H1 (cell line): Measurements from ENCODE around the gene RABEP1. TPM values are rescaled to one million over a fixed set of nuclear protein-coding genes. Genes with fewer than 3 reads are reported as not detected.

Experiments used
- CTCF ChIA-PET: fragments of 300-600 bp; sonication (Branson Sonifier 250); formaldehyde crosslinking; loops from one replicate; lab custom pipeline; 2021; ENCODE audit not compliant: partially characterized antibody; lab: Charles Lee
- POLR2A ChIA-PET: fragments of 300-600 bp; sonication (Branson Sonifier 250); formaldehyde crosslinking; loops from one replicate; lab custom pipeline; 2021; ENCODE audit warnings: inconsistent platforms; ENCODE audit not compliant: partially characterized antibody; lab: Charles Lee
- DNase-seq, 2 experiments: peaks; one replicate each; pipeline versions ENCODE4 v3.0.0 to v3.0.0-alpha.2; 2010 to 2022; ENCODE audit warnings: low spot score in 2 of 2, low read depth in 1 of 2, mixed read lengths in 1 of 2
- FAIRE-seq: peaks from 2 replicates; lab custom pipeline; 2011; peaks lifted over from hg19 to GRCh38; lab: Jason Lieb, UNC
- H2AFZ ChIP-seq: 2 replicates; pipeline ENCODE4 v1.8.1; 2012; ENCODE audit warnings: low read length, inconsistent platforms
- H2AK5ac ChIP-seq: 2 replicates; pipeline ENCODE4 v1.6.1; 2013; ENCODE audit warnings: low read depth, low read length
- H2BK120ac ChIP-seq: replicated peaks from 2 replicates; pipeline ENCODE3; 2013; ENCODE audit warnings: low read depth, low read length, inconsistent platforms
- H2BK12ac ChIP-seq: 2 replicates; pipeline ENCODE4 v1.6.1; 2013; ENCODE audit warnings: low read depth, low read length
- H2BK15ac ChIP-seq: 2 replicates; pipeline ENCODE4 v1.6.1; 2013; ENCODE audit warnings: low read length
- H2BK20ac ChIP-seq: 2 replicates; pipeline ENCODE4 v1.6.1; 2013; ENCODE audit warnings: low read length
- H2BK5ac ChIP-seq: 2 replicates; pipeline ENCODE4 v1.6.1; 2013; ENCODE audit warnings: low read depth, low read length
- H3K14ac ChIP-seq: 2 replicates; pipeline ENCODE4 v1.6.1; 2013; ENCODE audit warnings: inconsistent platforms; ENCODE audit not compliant: insufficient read length
- H3K18ac ChIP-seq: 2 replicates; pipeline ENCODE4 v1.6.1; 2013; ENCODE audit warnings: low read length; ENCODE audit errors: extremely low read depth
- H3K23ac ChIP-seq: 2 replicates; pipeline ENCODE4 v1.6.1; 2013; ENCODE audit warnings: inconsistent platforms; ENCODE audit not compliant: insufficient read length
- H3K23me2 ChIP-seq: 2 replicates; pipeline ENCODE4 v1.6.1; 2013; ENCODE audit warnings: low read depth, low read length
- H3K27ac ChIP-seq: 2 replicates; pipeline ENCODE4 v1.6.1; 2011; ENCODE audit warnings: low read depth, low read length, inconsistent platforms
- H3K27me3 ChIP-seq, 4 experiments: replicated peaks in 1 of 4; 1 replicate in 1 of 4; 2 replicates in 3 of 4; pipeline versions ENCODE4 v1.6.1 to v1.8.1; 2011 to 2013; ENCODE audit warnings: low read length in 3 of 4, mild to moderate bottlenecking in 3 of 4, inconsistent platforms in 2 of 4, mixed read lengths in 2 of 4, moderate library complexity in 1 of 4; ENCODE audit not compliant: control insufficient read depth in 3 of 4, insufficient read depth in 3 of 4; ENCODE audit errors: extremely low read depth in 1 of 4
- H3K36me3 ChIP-seq, 4 experiments: 2 replicates each; pipeline versions ENCODE4 v1.6.1 to v1.8.1; 2011 to 2013; ENCODE audit warnings: mild to moderate bottlenecking in 4 of 4, low read length in 3 of 4, moderate library complexity in 2 of 4, control low read depth in 1 of 4, inconsistent platforms in 1 of 4; ENCODE audit not compliant: insufficient read depth in 4 of 4, control insufficient read depth in 2 of 4
- H3K4ac ChIP-seq: replicated peaks from 2 replicates; pipeline ENCODE3; 2013; ENCODE audit warnings: low read length, low read depth, mixed read lengths, inconsistent platforms; ENCODE audit not compliant: insufficient read length
- H3K4me1 ChIP-seq, 4 experiments: replicated peaks in 1 of 4; 1 replicate in 1 of 4; 2 replicates in 3 of 4; pipeline versions ENCODE4 v1.6.1 to v1.8.1; 2011 to 2013; ENCODE audit warnings: low read length in 3 of 4, inconsistent platforms in 2 of 4, mixed read lengths in 1 of 4; ENCODE audit not compliant: insufficient read depth in 4 of 4, control insufficient read depth in 3 of 4
- H3K4me2 ChIP-seq, 2 experiments: 2 replicates each; pipeline versions ENCODE4 v1.6.1 to v1.8.1; 2011 to 2013; ENCODE audit warnings: low read depth in 2 of 2, low read length in 2 of 2, control low read depth in 1 of 2, inconsistent platforms in 1 of 2, mild to moderate bottlenecking in 1 of 2; ENCODE audit not compliant: insufficient read depth in 1 of 2
- H3K4me3 ChIP-seq, 4 experiments: fragments of 200-600, 300-600 bp in 1 of 4; sonication (generic), shearing (Covaris generic), sonication (Bioruptor Twin) in 1 of 4; 2 replicates each; pipeline versions ENCODE4 v1.5.1 to v1.8.1; 2011 to 2016; ENCODE audit warnings: low read length in 4 of 4, low read depth in 3 of 4, control low read depth in 2 of 4, inconsistent platforms in 2 of 4, mild to moderate bottlenecking in 2 of 4, mixed read lengths in 1 of 4, moderate library complexity in 1 of 4; ENCODE audit not compliant: insufficient read depth in 2 of 4; ENCODE audit errors: extremely low read depth in 1 of 4
- H3K56ac ChIP-seq: replicated peaks from 2 replicates; pipeline ENCODE3; 2013; ENCODE audit warnings: low read depth, mild to moderate bottlenecking, mixed read lengths, low read length, inconsistent platforms; ENCODE audit not compliant: insufficient read length
- H3K79me1 ChIP-seq: 2 replicates; pipeline ENCODE4 v1.6.1; 2013; ENCODE audit warnings: low read depth, low read length, control low read depth
- H3K79me2 ChIP-seq, 2 experiments: 2 replicates each; pipeline versions ENCODE4 v1.6.1 to v1.8.1; 2012 to 2013; ENCODE audit warnings: low read length in 2 of 2, mild to moderate bottlenecking in 2 of 2, inconsistent platforms in 1 of 2; ENCODE audit not compliant: insufficient read depth in 2 of 2, control insufficient read depth in 1 of 2
- H3K9ac ChIP-seq, 4 experiments: replicated peaks in 1 of 4; 1 replicate in 1 of 4; 2 replicates in 3 of 4; pipeline versions ENCODE4 v1.6.1 to v1.8.1; 2011 to 2013; ENCODE audit warnings: low read depth in 3 of 4, low read length in 3 of 4, control low read depth in 2 of 4, mild to moderate bottlenecking in 2 of 4, moderate library complexity in 2 of 4, inconsistent platforms in 1 of 4; ENCODE audit errors: extremely low read depth in 1 of 4
- H3K9me3 ChIP-seq, 2 experiments: 2 replicates each; pipeline versions ENCODE4 v1.6.1 to v1.8.1; 2012 to 2013; ENCODE audit warnings: mild to moderate bottlenecking in 2 of 2, moderate library complexity in 2 of 2, control low read depth in 1 of 2, inconsistent platforms in 1 of 2, low read depth in 1 of 2, low read length in 1 of 2, mixed read lengths in 1 of 2; ENCODE audit not compliant: insufficient read depth in 2 of 2
- H4K20me1 ChIP-seq, 2 experiments: replicated peaks in 1 of 2; 2 replicates each; pipeline versions ENCODE3 to v1.8.1; 2011 to 2013; ENCODE audit warnings: inconsistent platforms in 2 of 2, low read length in 2 of 2, mild to moderate bottlenecking in 1 of 2; ENCODE audit not compliant: insufficient read depth in 2 of 2, control insufficient read depth in 1 of 2
- H4K5ac ChIP-seq: 2 replicates; pipeline ENCODE4 v1.6.1; 2013; ENCODE audit warnings: low read length, low read depth, mixed read lengths, inconsistent platforms; ENCODE audit not compliant: insufficient read length
- H4K8ac ChIP-seq: 2 replicates; pipeline ENCODE4 v1.8.0; 2013; ENCODE audit warnings: mild to moderate bottlenecking, moderate library complexity, low read length, inconsistent platforms; ENCODE audit not compliant: insufficient read depth; ENCODE audit errors: extremely low read depth
- H4K91ac ChIP-seq: replicated peaks from 2 replicates; pipeline ENCODE3; 2013; ENCODE audit warnings: low read length, mixed read lengths, inconsistent platforms; ENCODE audit not compliant: insufficient read length
- WGBS, 2 experiments: shearing (Covaris generic) in 1 of 2; methylation state at CpG; one replicate each; pipeline versions ENCODE4 v1.1.6 to v1.1.7; 2013 to 2015; ENCODE audit warnings: low lambda C conversion rate in 2 of 2, mixed read lengths in 2 of 2, inconsistent platforms in 1 of 2, low coverage in 1 of 2, missing lambda C conversion rate in 1 of 2; ENCODE audit not compliant: insufficient replicate concordance in 2 of 2, insufficient coverage in 1 of 2, insufficient read length in 1 of 2; ENCODE audit errors: extremely low coverage in 1 of 2, missing lambda C conversion rate in 1 of 2; 5-methylcytosine and 5-hydroxymethylcytosine counted together
- polyA plus RNA-seq, 7 experiments: library from polyadenylated mRNA; depleted of rRNA in 3 of 7; stranded (reverse) in 5 of 7; unstranded in 2 of 7; fragments of >200 nt in 5 of 7; fragments of 200-250 nt in 2 of 7; gene quantifications; 1 replicate in 5 of 7; 2 replicates in 1 of 7; 4 replicates in 1 of 7; pipeline versions ENCODE4 v1.2.1 to v1.2.3, GENCODE V29; 2011 to 2013; ENCODE audit warnings: missing spikeins in 2 of 7, mixed read lengths in 2 of 7
- total RNA-seq: library from RNA; stranded (reverse); fragmentation: NEBNext Ultra II Directional; extraction: Animal tissue kit (Norgen Biotek cat#: 25700); gene quantifications from 2 replicates; pipeline ENCODE4 v1.2.1, GENCODE V29; 2021

Gene RABEP1
- total and polyA plus RNA-seq, 2 of the 8 experiments (the other 6 are each of a cell fraction or from before 2014, with no cell fraction given): 8.5 to 52.3 TPM

DNA sequence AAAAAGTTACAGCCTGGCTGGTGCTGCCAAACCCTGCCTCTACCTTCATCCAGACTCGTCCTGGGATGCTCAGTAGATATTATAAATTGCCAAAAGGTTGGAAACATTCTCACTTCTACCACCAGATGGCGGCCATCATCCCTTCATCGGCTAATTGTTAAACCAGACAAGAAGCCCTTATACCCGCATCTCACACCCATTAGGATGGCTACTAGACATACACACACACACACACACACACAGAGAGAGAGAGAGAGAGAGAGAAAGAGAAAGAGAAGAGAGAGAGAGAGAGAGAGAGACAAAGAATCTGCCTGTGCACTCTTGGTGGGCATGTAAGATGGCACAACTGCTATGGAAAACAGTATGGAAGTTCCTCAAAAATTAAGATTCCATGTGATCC is 32.5 kb upstream of the RABEP1 start:
- peak; percentile 13 for FAIRE-seq
- 30% methylated on average over 4 of the region's 4 CpGs; no CpG with 5 or more reads in 1 of the 2 experiments for WGBS, 2 experiments

More for the DNA sequence above, 32.5 kb upstream of the RABEP1 start:
- Histone ChIP-seq H3K9ac (no peak overlapping the region), H3K36me3 (no peaks in the 10 kb centered on the region), H3K23me2 (no peaks in the 10 kb centered on the region), H3K79me2 (no peaks in the 10 kb centered on the region), H4K8ac (no peak overlapping the region), H3K14ac (no peak overlapping the region), H3K79me1 (no peaks in the 10 kb centered on the region), H3K4ac (no peak overlapping the region), H2BK20ac (no peak overlapping the region), H3K9me3 (no peaks in the 10 kb centered on the region), H3K18ac (no peak overlapping the region), H3K4me2 (no peak overlapping the region), H4K91ac (no peak overlapping the region), H3K27me3 (no peaks in the 10 kb centered on the region), H4K20me1 (no peaks in the 10 kb centered on the region), H2AFZ (0 out of 2 replicates have a peak overlapping the region, but pooled peaks have one; percentile 87), H3K4me3 (no peak overlapping the region), H3K23ac (no peak overlapping the region), H2BK5ac (no peak overlapping the region), H2AK5ac (no peak overlapping the region), H3K56ac (no peak overlapping the region), H2BK12ac (no peak overlapping the region), H3K4me1 (no peaks in the 10 kb centered on the region; a peak in 1 of 7 replicates), H2BK15ac (no peak overlapping the region), H3K27ac (no peak overlapping the region), H2BK120ac (no peak overlapping the region), H4K5ac (no peak overlapping the region)
- ChIA-PET POLR2A (no interaction called here), CTCF (interaction anchor here (0.7 to 4.2 kb wide), 14 partner anchors 10 to 1331 kb away, joined by 3 to 33 read pairs (median 4); partner anchors contain the start of genes SCIMP and ZNF594)
- DNase-seq: peak; percentile 25 to 66
